K562 (cell line): ENCODE data around the gene ATG7. TPM values are rescaled to one million over a fixed set of nuclear protein-coding genes. Genes with fewer than 3 reads are reported as not detected.

Experiments used
- ATAC-seq: fragments of 200-7000 bp; cut with Tn5 transposase; 3 replicates; pipeline ENCODE4 v1.9.1; 2020; ENCODE audit warnings: moderate library complexity
- BruUV-seq: library from RNA; stranded (reverse); fragments of 400-500 nt; replicated peaks from 2 replicates; lab custom pipeline; 2021; lab: Mats Ljungman, UMichigan
- CTCF ChIA-PET: fragments of 300-600 bp; formaldehyde crosslinking; extraction: SDS; loops from one replicate; lab custom pipeline; 2021; ENCODE audit warnings: low intra/inter-chr PET ratio; lab: Yijun Ruan, JAX
- POLR2A ChIA-PET: fragments of 300-600, 350-650 bp; sonication (Branson Sonifier 250); formaldehyde crosslinking; extraction: SDS; loops from one replicate; lab custom pipeline; 2021; ENCODE audit warnings: antibody characterized with exemption, inconsistent platforms; lab: Yijun Ruan, JAX
- DNase-seq, 4 experiments: peaks; one replicate each; pipeline versions ENCODE4 v3.0.0 to v3.0.0-alpha.2; 2011 to 2018; ENCODE audit warnings: low spot score in 3 of 4, mixed read lengths in 3 of 4; ENCODE audit errors: extremely low read depth in 1 of 4
- FAIRE-seq: peaks from 2 replicates; lab custom pipeline; 2011; peaks lifted over from hg19 to GRCh38; lab: Jason Lieb, UNC
- H2AFZ ChIP-seq: 2 replicates; pipeline ENCODE4 v1.6.0; 2011; ENCODE audit warnings: low read depth, low read length, control low read depth, inconsistent platforms
- H3K27ac ChIP-seq: fragments of 200-600 bp; 3 replicates; pipeline ENCODE4 v1.8.0; 2011; ENCODE audit warnings: low read depth, mild to moderate bottlenecking, control low read depth, inconsistent platforms, low read length, moderate library complexity, mixed read lengths; ENCODE audit errors: extremely low read depth
- H3K27me3 ChIP-seq, 2 experiments: fragments of 300-600 bp in 1 of 2; 2 replicates in 1 of 2; 3 replicates in 1 of 2; pipeline versions ENCODE4 v1.6.0 to v1.8.0; 2011; ENCODE audit warnings: inconsistent platforms in 2 of 2, low read length in 2 of 2, mild to moderate bottlenecking in 1 of 2, mixed read lengths in 1 of 2, moderate library complexity in 1 of 2; ENCODE audit not compliant: control insufficient read depth in 2 of 2, insufficient read depth in 2 of 2
- H3K36me3 ChIP-seq: fragments of 300-600 bp; 3 replicates; pipeline ENCODE4 v1.8.0; 2011; ENCODE audit warnings: mild to moderate bottlenecking, low read length, inconsistent platforms; ENCODE audit not compliant: control insufficient read depth, insufficient read depth
- H3K4me1 ChIP-seq, 2 experiments: fragments of 200-600 bp in 1 of 2; replicated peaks in 1 of 2; 2 replicates in 1 of 2; 3 replicates in 1 of 2; pipeline versions ENCODE4 v1.5.1 to v1.8.0; 2011; ENCODE audit warnings: inconsistent platforms in 2 of 2, low read length in 2 of 2, mild to moderate bottlenecking in 1 of 2, mixed read lengths in 1 of 2, moderate library complexity in 1 of 2; ENCODE audit not compliant: control insufficient read depth in 2 of 2, insufficient read depth in 2 of 2
- H3K4me2 ChIP-seq: 2 replicates; pipeline ENCODE4 v1.6.1; 2011; ENCODE audit warnings: low read length, control low read depth, inconsistent platforms, mixed read lengths; ENCODE audit not compliant: insufficient read depth
- H3K4me3 ChIP-seq: fragments of 200-600 bp; sonication (generic), shearing (Covaris generic); 2 replicates; pipeline ENCODE4 v1.5.1; 2016; ENCODE audit warnings: control low read depth, inconsistent platforms
- H3K79me2 ChIP-seq: fragments of 200-600 bp; 3 replicates; pipeline ENCODE4 v1.8.0; 2011; ENCODE audit warnings: low read length, inconsistent platforms; ENCODE audit not compliant: control insufficient read depth, insufficient read depth
- H3K9ac ChIP-seq, 2 experiments: 2 replicates each; pipeline versions ENCODE4 v1.6.0 to v1.6.1; 2011; ENCODE audit warnings: low read depth in 2 of 2, low read length in 2 of 2, control low read depth in 1 of 2, inconsistent platforms in 1 of 2, mild to moderate bottlenecking in 1 of 2, mixed read lengths in 1 of 2; ENCODE audit not compliant: insufficient read depth in 1 of 2
- H3K9me1 ChIP-seq: one replicate; pipeline ENCODE4 v1.6.0; 2011; ENCODE audit warnings: inconsistent platforms, mild to moderate bottlenecking, low read length, moderate library complexity; ENCODE audit not compliant: control insufficient read depth, insufficient read depth
- H3K9me3 ChIP-seq: replicated peaks from 2 replicates; pipeline ENCODE4 v1.5.1; 2011; ENCODE audit warnings: low read depth, low read length, inconsistent platforms; ENCODE audit not compliant: control insufficient read depth, insufficient read depth
- H4K20me1 ChIP-seq: replicated peaks from 2 replicates; pipeline ENCODE4 v1.6.1; 2011; ENCODE audit warnings: low read length, inconsistent platforms, mixed read lengths; ENCODE audit not compliant: control insufficient read depth, insufficient read depth
- MITF ChIP-seq: IDR thresholded peaks from 2 replicates; pipeline ENCODE4 v1.6.1; 2014; ENCODE audit warnings: antibody characterized with exemption
- ZNF436 ChIP-seq: fragments of 250-450, 450-650 bp; sonication (Bioruptor Pico); formaldehyde crosslinking; IDR thresholded peaks from 2 replicates; pipeline ENCODE4 v1.7.0; 2020; ENCODE audit warnings: mild to moderate bottlenecking
- WGBS: fragments of 100-300 bp; shearing (Covaris generic); methylation state at CpG from one replicate; pipeline ENCODE4 v1.1.6; 2016; ENCODE audit warnings: low coverage, mixed read lengths; ENCODE audit not compliant: insufficient coverage; ENCODE audit errors: missing lambda C conversion rate; 5-methylcytosine and 5-hydroxymethylcytosine counted together
- in situ Hi-C: fragments of 300-500 bp; cut with MboI; formaldehyde crosslinking; loops from 4 replicates; pipeline ENCODE4 v1.15.0; 2018; ENCODE audit warnings: inconsistent platforms, mixed read lengths
- intact Hi-C: fragments of 100-400 bp; cut with micrococcal nuclease; formaldehyde crosslinking; loops from 2 replicates; pipeline ENCODE4 v1.14.2; 2022
- polyA plus RNA-seq, 8 experiments: library from polyadenylated mRNA; depleted of rRNA in 4 of 8; stranded (reverse) in 5 of 8; unstranded in 3 of 8; fragments of >200 nt; fragmentation: Nextera tagmentation in 2 of 8; fragmentation: Illumina TruSeq in 1 of 8; extraction: Ambion mirVana in 2 of 8; extraction: Trizol in 1 of 8; gene quantifications; 2 replicates each; pipeline versions ENCODE4 v1.2.1 to v1.2.3, GENCODE V29; 2011 to 2014; ENCODE audit warnings: inconsistent platforms in 1 of 8, missing spikeins in 1 of 8
- total RNA-seq, 7 experiments: library from RNA; depleted of rRNA in 6 of 7; stranded (reverse); fragments of >200 nt in 6 of 7; fragmentation: Illumina TruSeq in 2 of 7; extraction: Trizol in 2 of 7; gene quantifications; 2 replicates each; pipeline versions ENCODE4 v1.2.1 to v1.2.3, GENCODE V29; 2011 to 2021; ENCODE audit warnings: low replicate concordance in 1 of 7
- TF ChIP-seq, protein P1 (sequence below): fragments of 200-400 bp; formaldehyde crosslinking; IDR thresholded peaks from 2 replicates; pipeline ENCODE4 v1.6.1; 2017; ENCODE audit warnings: mild to moderate bottlenecking, low read depth, low read length, moderate library complexity
- TF ChIP-seq, protein P2 (sequence below): fragments of 250-450 bp; sonication (Bioruptor Pico); IDR thresholded peaks from 2 replicates; pipeline ENCODE4 v1.5.1; 2021; ENCODE audit warnings: mild to moderate bottlenecking

Gene ATG7
- total and polyA plus RNA-seq, 9 of the 15 experiments (the other 6 are each of a cell fraction or from before 2014, with no cell fraction given), result 18.3 to 45.3 (median 33.6) TPM

GRCh38 chr3:11393401-11393800 is 121.2 kb downstream of the ATG7 start (continued):
- TF ChIP-seq MITF, result no peak
- TF ChIP-seq, protein P1, sequence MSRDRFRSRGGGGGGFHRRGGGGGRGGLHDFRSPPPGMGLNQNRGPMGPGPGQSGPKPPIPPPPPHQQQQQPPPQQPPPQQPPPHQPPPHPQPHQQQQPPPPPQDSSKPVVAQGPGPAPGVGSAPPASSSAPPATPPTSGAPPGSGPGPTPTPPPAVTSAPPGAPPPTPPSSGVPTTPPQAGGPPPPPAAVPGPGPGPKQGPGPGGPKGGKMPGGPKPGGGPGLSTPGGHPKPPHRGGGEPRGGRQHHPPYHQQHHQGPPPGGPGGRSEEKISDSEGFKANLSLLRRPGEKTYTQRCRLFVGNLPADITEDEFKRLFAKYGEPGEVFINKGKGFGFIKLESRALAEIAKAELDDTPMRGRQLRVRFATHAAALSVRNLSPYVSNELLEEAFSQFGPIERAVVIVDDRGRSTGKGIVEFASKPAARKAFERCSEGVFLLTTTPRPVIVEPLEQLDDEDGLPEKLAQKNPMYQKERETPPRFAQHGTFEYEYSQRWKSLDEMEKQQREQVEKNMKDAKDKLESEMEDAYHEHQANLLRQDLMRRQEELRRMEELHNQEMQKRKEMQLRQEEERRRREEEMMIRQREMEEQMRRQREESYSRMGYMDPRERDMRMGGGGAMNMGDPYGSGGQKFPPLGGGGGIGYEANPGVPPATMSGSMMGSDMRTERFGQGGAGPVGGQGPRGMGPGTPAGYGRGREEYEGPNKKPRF, result no peak
- TF ChIP-seq ZNF436 (CRISPR knock-in tag), result no peak

- no peaks in the 10 kb centered on the region for H3K36me3 ChIP-seq
- H3K4me2 ChIP-seq, result no peak overlapping the region
- FAIRE-seq, result no peak
- H3K9ac ChIP-seq, result no peak overlapping the region
- H3K9me1 ChIP-seq, result no peaks in the 10 kb centered on the region
- no peaks in the 10 kb centered on the region for H3K9me3 ChIP-seq
- no peaks in the 10 kb centered on the region for H3K79me2 ChIP-seq
- ChIA-PET CTCF (interaction anchor here (0.7 kb wide), 1 partner anchor 56 kb away, joined by 3 read pairs; no protein-coding TSS in a partner anchor), POLR2A (interaction anchor here (1.0 kb wide), 2 partner anchors 16 to 225 kb away, joined by 3 read pairs; no protein-coding TSS in a partner anchor)
- no TSS peak for BruUV-seq
- intact Hi-C loops (no loop called here), in situ Hi-C loops (no loop called here)
- WGBS, result 91% methylated on average over 4 of the region's 4 CpGs
- H3K4me1 ChIP-seq, result no peaks in the 10 kb centered on the region
- no peak for DNase-seq
- H3K27ac ChIP-seq, result no peak overlapping the region
- H3K4me3 ChIP-seq, result no peak overlapping the region
- H4K20me1 ChIP-seq, result no peaks in the 10 kb centered on the region
- TF ChIP-seq, protein P2, sequence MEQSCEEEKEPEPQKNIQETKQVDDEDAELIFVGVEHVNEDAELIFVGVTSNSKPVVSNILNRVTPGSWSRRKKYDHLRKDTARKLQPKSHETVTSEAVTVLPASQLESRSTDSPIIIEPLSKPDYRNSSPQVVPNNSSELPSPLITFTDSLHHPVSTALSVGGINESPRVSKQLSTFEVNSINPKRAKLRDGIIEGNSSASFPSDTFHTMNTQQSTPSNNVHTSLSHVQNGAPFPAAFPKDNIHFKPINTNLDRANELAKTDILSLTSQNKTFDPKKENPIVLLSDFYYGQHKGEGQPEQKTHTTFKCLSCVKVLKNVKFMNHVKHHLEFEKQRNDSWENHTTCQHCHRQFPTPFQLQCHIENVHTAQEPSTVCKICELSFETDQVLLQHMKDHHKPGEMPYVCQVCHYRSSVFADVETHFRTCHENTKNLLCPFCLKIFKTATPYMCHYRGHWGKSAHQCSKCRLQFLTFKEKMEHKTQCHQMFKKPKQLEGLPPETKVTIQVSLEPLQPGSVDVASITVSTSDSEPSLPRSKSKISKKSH (CRISPR knock-in tag), result no peak
- no peak overlapping the region for H2AFZ ChIP-seq
- ATAC-seq, result no peak
- no peaks in the 10 kb centered on the region for H3K27me3 ChIP-seq
These were observed 122.2 kb downstream of the ATG7 start for GRCh38 chr3:11394392-11394791.
